ENCODE results near the gene TWSG1.
"Not testable (repeated sequence)": the region's sequence is repeated elsewhere in the genome, so short reads cannot be mapped to it uniquely, and the experiment has no call there.

The TWSG1 gene

GRCh38 chr18:9421096-9421900 lies 86.7 kb downstream of the TWSG1 start:
- Histone ChIP-seq H3K27me3 (ENCODE audit: control insufficient read depth in 1 of 2, insufficient read depth in 1 of 2, low read length in 2 of 2) (no peaks in the 10 kb centered on the region), H3K9ac (ENCODE audit: low read length) (no peak overlapping the region), H3K9me3 (ENCODE audit: control insufficient read depth, low read length) (peaks cover 22% of the 10 kb centered on the region), H3K27ac (ENCODE audit: low read length, poor library complexity, severe bottlenecking) (no peak overlapping the region), H2BK15ac (ENCODE audit: low read depth, poor library complexity, severe bottlenecking) (no peak overlapping the region), H3K36me3 (ENCODE audit: control insufficient read depth in 1 of 2, insufficient read depth in 2 of 2, low read depth in 1 of 2, low read length in 2 of 2) (no peaks in the 10 kb centered on the region), H3K18ac (ENCODE audit: low read depth in 1 of 2, low read length in 2 of 2) (no peak overlapping the region), H2BK120ac (ENCODE audit: low read depth, low read length) (no peak overlapping the region), H3K4ac (ENCODE audit: low read depth in 1 of 2, low read length in 2 of 2) (no peak overlapping the region), H4K8ac (ENCODE audit: low read length) (no peak overlapping the region), H3K4me1 (ENCODE audit: control insufficient read depth, insufficient read depth, low read depth, low read length) (peaks cover 22% of the 10 kb centered on the region), H4K91ac (ENCODE audit: low read length) (no peak overlapping the region), H2AK5ac (ENCODE audit: low read length, severe bottlenecking) (no peak overlapping the region), H2BK5ac (ENCODE audit: low read depth, low read length, poor library complexity, severe bottlenecking) (no peak overlapping the region), H3K79me1 (replicated peaks; ENCODE audit: low read length, poor library complexity, severe bottlenecking) (no peaks in the 10 kb centered on the region), H3K23ac (ENCODE audit: low read length in 2 of 2) (no peak overlapping the region), H3K14ac (ENCODE audit: low read length in 2 of 2) (no peak overlapping the region), H2AFZ (ENCODE audit: low read depth, low read length) (no peak overlapping the region), H3K4me2 (ENCODE audit: low read length, poor library complexity, severe bottlenecking) (no peak overlapping the region), H3K4me3 (ENCODE audit: insufficient read depth in 1 of 2, low read depth in 1 of 2, low read length in 2 of 2) (no peak overlapping the region), H2BK12ac (ENCODE audit: low read length in 2 of 2) (no peak overlapping the region)
- no peak for DNase-seq
- 88% methylated on average over 9 of the region's 9 CpGs for WGBS

GRCh38 chr18:9421901-9422327 lies 87.3 kb downstream of the TWSG1 start:
- Histone ChIP-seq H3K4me2 (ENCODE audit: low read length, poor library complexity, severe bottlenecking) (no peak overlapping the region), H3K14ac (ENCODE audit: low read length in 2 of 2) (no peak overlapping the region), H3K79me1 (replicated peaks; ENCODE audit: low read length, poor library complexity, severe bottlenecking) (no peaks in the 10 kb centered on the region), H3K4me1 (ENCODE audit: control insufficient read depth, insufficient read depth, low read depth, low read length) (peaks cover 21% of the 10 kb centered on the region), H3K23ac (ENCODE audit: low read length in 2 of 2) (no peak overlapping the region), H3K4ac (ENCODE audit: low read depth in 1 of 2, low read length in 2 of 2) (no peak overlapping the region), H3K9me3 (ENCODE audit: control insufficient read depth, low read length) (peaks cover 22% of the 10 kb centered on the region), H3K9ac (ENCODE audit: low read length) (no peak overlapping the region), H2BK120ac (ENCODE audit: low read depth, low read length) (no peak overlapping the region), H4K91ac (ENCODE audit: low read length) (no peak overlapping the region), H2BK15ac (ENCODE audit: low read depth, poor library complexity, severe bottlenecking) (no peak overlapping the region), H2BK5ac (ENCODE audit: low read depth, low read length, poor library complexity, severe bottlenecking) (no peak overlapping the region), H2AK5ac (ENCODE audit: low read length, severe bottlenecking) (no peak overlapping the region), H3K27me3 (ENCODE audit: control insufficient read depth in 1 of 2, insufficient read depth in 1 of 2, low read length in 2 of 2) (no peaks in the 10 kb centered on the region), H3K36me3 (ENCODE audit: control insufficient read depth in 1 of 2, insufficient read depth in 2 of 2, low read depth in 1 of 2, low read length in 2 of 2) (no peaks in the 10 kb centered on the region), H3K4me3 (ENCODE audit: insufficient read depth in 1 of 2, low read depth in 1 of 2, low read length in 2 of 2) (no peak overlapping the region), H3K27ac (ENCODE audit: low read length, poor library complexity, severe bottlenecking) (no peak overlapping the region), H3K18ac (ENCODE audit: low read depth in 1 of 2, low read length in 2 of 2) (no peak overlapping the region), H2BK12ac (ENCODE audit: low read length in 2 of 2) (no peak overlapping the region), H2AFZ (ENCODE audit: low read depth, low read length) (no peak overlapping the region), H4K8ac (ENCODE audit: low read length) (no peak overlapping the region)
- WGBS: 88% methylated on average over 7 of the region's 7 CpGs
- DNase-seq: no peak

DNA sequence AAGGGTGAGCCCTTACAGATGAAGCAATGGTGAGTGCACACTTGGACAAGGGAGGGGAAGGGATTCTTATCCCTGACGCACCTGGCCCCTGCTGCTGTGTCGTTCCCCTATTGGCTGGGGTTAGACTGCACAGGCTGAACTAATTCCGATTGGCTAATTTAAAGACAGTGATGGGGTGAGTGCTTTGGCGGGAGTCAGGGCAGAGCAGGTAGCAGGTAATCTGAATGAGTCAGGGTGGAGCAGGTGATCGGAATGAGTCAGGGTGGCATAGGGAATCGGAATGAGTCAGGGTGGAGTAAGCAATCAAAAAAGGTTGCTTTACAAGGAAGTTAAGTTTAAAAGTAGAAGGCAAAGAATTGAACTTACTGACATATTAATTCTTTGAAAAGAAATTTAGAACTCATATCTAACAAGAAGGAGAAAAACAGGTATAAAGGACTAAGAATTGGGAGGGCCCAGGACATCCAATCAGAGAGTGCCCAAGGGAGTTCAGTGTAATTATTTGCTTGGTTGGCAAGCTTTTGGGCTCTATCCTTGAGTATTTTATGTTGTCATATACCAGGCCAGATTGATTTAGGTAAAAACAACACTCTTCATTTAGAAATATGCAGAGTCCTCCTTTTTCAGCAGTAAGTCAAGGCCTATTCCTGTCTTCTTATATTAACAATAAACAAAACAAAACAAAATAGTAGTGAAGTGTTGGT lies 88.4 kb downstream of the TWSG1 start:
- Histone ChIP-seq H3K23ac (ENCODE audit: low read length in 2 of 2) (no peak overlapping the region), H3K27me3 (ENCODE audit: control insufficient read depth in 1 of 2, insufficient read depth in 1 of 2, low read length in 2 of 2) (no peaks in the 10 kb centered on the region), H4K91ac (ENCODE audit: low read length) (no peak overlapping the region), H3K4me1 (ENCODE audit: control insufficient read depth, insufficient read depth, low read depth, low read length) (peaks cover 17% of the 10 kb centered on the region), H3K14ac (ENCODE audit: low read length in 2 of 2) (no peak overlapping the region), H2AK5ac (ENCODE audit: low read length, severe bottlenecking) (no peak overlapping the region), H2BK120ac (ENCODE audit: low read depth, low read length) (no peak overlapping the region), H3K18ac (ENCODE audit: low read depth in 1 of 2, low read length in 2 of 2) (no peak overlapping the region), H4K8ac (ENCODE audit: low read length) (no peak overlapping the region), H3K79me1 (replicated peaks; ENCODE audit: low read length, poor library complexity, severe bottlenecking) (no peaks in the 10 kb centered on the region), H3K4me3 (ENCODE audit: insufficient read depth in 1 of 2, low read depth in 1 of 2, low read length in 2 of 2) (no peak overlapping the region), H3K36me3 (ENCODE audit: control insufficient read depth in 1 of 2, insufficient read depth in 2 of 2, low read depth in 1 of 2, low read length in 2 of 2) (no peaks in the 10 kb centered on the region), H3K27ac (ENCODE audit: low read length, poor library complexity, severe bottlenecking) (no peak overlapping the region), H2BK12ac (ENCODE audit: low read length in 2 of 2) (no peak overlapping the region), H3K9ac (ENCODE audit: low read length) (no peak overlapping the region), H2BK5ac (ENCODE audit: low read depth, low read length, poor library complexity, severe bottlenecking) (no peak overlapping the region), H3K4me2 (ENCODE audit: low read length, poor library complexity, severe bottlenecking) (no peak overlapping the region), H2AFZ (ENCODE audit: low read depth, low read length) (no peak overlapping the region), H2BK15ac (ENCODE audit: low read depth, poor library complexity, severe bottlenecking) (no peak overlapping the region), H3K9me3 (ENCODE audit: control insufficient read depth, low read length) (peaks cover 22% of the 10 kb centered on the region), H3K4ac (ENCODE audit: low read depth in 1 of 2, low read length in 2 of 2) (no peak overlapping the region)
- WGBS: 94% methylated on average over 6 of the region's 6 CpGs
- no peak for DNase-seq

DNA sequence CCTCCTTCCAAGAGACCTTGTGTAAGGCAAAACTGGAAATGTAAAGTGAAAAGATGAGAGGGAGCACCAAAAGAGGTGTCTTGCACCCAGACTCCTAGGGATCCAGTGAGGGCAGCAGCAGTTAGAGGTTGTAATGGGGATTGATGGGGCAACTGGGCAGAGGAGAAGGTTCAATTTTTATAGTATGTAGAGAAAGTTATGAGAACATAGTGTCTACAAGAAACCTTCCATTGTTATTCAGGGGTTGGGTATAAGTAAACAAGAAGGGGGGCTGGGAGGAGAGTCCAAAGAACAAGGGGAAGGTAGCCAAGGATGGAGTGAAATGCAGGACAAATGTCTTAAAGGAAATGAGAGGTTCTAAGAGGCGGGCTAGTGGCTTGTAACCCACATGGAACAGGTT lies 89.1 kb downstream of the TWSG1 start:
- H2BK5ac ChIP-seq (ENCODE audit: low read depth, low read length, poor library complexity, severe bottlenecking); H3K23ac ChIP-seq (ENCODE audit: low read length in 2 of 2); H4K91ac ChIP-seq (ENCODE audit: low read length); H3K27me3 ChIP-seq (ENCODE audit: control insufficient read depth in 1 of 2, insufficient read depth in 1 of 2, low read length in 2 of 2); H2BK120ac ChIP-seq (ENCODE audit: low read depth, low read length); H2AFZ ChIP-seq (ENCODE audit: low read depth, low read length); H3K9ac ChIP-seq (ENCODE audit: low read length); H3K4ac ChIP-seq (ENCODE audit: low read depth in 1 of 2, low read length in 2 of 2); H3K14ac ChIP-seq (ENCODE audit: low read length in 2 of 2); H3K36me3 ChIP-seq (ENCODE audit: control insufficient read depth in 1 of 2, insufficient read depth in 2 of 2, low read depth in 1 of 2, low read length in 2 of 2); H3K27ac ChIP-seq (ENCODE audit: low read length, poor library complexity, severe bottlenecking); H2BK12ac ChIP-seq (ENCODE audit: low read length in 2 of 2); H2BK15ac ChIP-seq (ENCODE audit: low read depth, poor library complexity, severe bottlenecking); H4K8ac ChIP-seq (ENCODE audit: low read length); H3K4me3 ChIP-seq (ENCODE audit: insufficient read depth in 1 of 2, low read depth in 1 of 2, low read length in 2 of 2); H2AK5ac ChIP-seq (ENCODE audit: low read length, severe bottlenecking); H3K4me2 ChIP-seq (ENCODE audit: low read length, poor library complexity, severe bottlenecking); DNase-seq; H3K18ac ChIP-seq (ENCODE audit: low read depth in 1 of 2, low read length in 2 of 2); H3K79me1 ChIP-seq (replicated peaks; ENCODE audit: low read length, poor library complexity, severe bottlenecking): not testable (repeated sequence)
- peaks cover 22% of the 10 kb centered on the region for H3K9me3 ChIP-seq (ENCODE audit: control insufficient read depth, low read length)
- 90% methylated on average over 1 of the region's 1 CpG for WGBS
- peaks cover 10% of the 10 kb centered on the region for H3K4me1 ChIP-seq (ENCODE audit: control insufficient read depth, insufficient read depth, low read depth, low read length)
